IMR-90 (cell line): Measurements from ENCODE around the gene GNG11. TPM values are rescaled to one million over a fixed set of nuclear protein-coding genes. Genes with fewer than 3 reads are reported as not detected.

ENCODE experiments used
- ATAC-seq: fragments of 200-7000 bp; cut with Tn5 transposase; 2 replicates; pipeline ENCODE4 v1.9.1; 2020; ENCODE audit warnings: low read depth, mild to moderate bottlenecking, moderate library complexity
- BruUV-seq: library from RNA; stranded (reverse); fragments of 400-500 nt; replicated peaks from 2 replicates; lab custom pipeline; 2021; lab: Mats Ljungman, UMichigan
- CTCF ChIA-PET: fragments of 300-600 bp; formaldehyde crosslinking; extraction: SDS; loops from one replicate; lab custom pipeline; 2021; ENCODE audit warnings: antibody characterized with exemption; lab: Yijun Ruan, JAX
- POLR2A ChIA-PET: fragments of 300-600 bp; sonication (Branson Sonifier 250); formaldehyde crosslinking; loops from one replicate; lab custom pipeline; 2022; ENCODE audit warnings: antibody characterized with exemption; ENCODE audit not compliant: unreplicated experiment; lab: Charles Lee
- DNase-seq: peaks from one replicate; pipeline ENCODE4 v3.0.0; 2013
- H2AFZ ChIP-seq: replicated peaks from 2 replicates; pipeline ENCODE3; 2013; ENCODE audit warnings: low read length, mild to moderate bottlenecking; ENCODE audit not compliant: poor library complexity
- H2AK5ac ChIP-seq: 2 replicates; pipeline ENCODE4 v1.6.1; 2013; ENCODE audit warnings: low read depth, low read length, inconsistent platforms
- H2AK9ac ChIP-seq: replicated peaks from 2 replicates; pipeline ENCODE3; 2013; ENCODE audit warnings: mild to moderate bottlenecking, low read depth, low read length, moderate library complexity; ENCODE audit not compliant: poor library complexity
- H2BK120ac ChIP-seq: 2 replicates; pipeline ENCODE4 v1.6.1; 2013; ENCODE audit warnings: low read depth, low read length, inconsistent platforms
- H2BK15ac ChIP-seq: 3 replicates; pipeline ENCODE4 v1.6.1; 2013; ENCODE audit warnings: low read depth, low read length, inconsistent platforms
- H2BK20ac ChIP-seq: 2 replicates; pipeline ENCODE4 v1.6.1; 2013; ENCODE audit warnings: low read depth, mild to moderate bottlenecking, inconsistent platforms, low read length, moderate library complexity
- H2BK5ac ChIP-seq: 2 replicates; pipeline ENCODE4 v1.6.1; 2013; ENCODE audit warnings: mild to moderate bottlenecking, low read depth, low read length, inconsistent platforms; ENCODE audit not compliant: poor library complexity, severe bottlenecking
- H3K14ac ChIP-seq: replicated peaks from 2 replicates; pipeline ENCODE4 v1.6.1; 2013; ENCODE audit warnings: low read depth, low read length, inconsistent platforms
- H3K18ac ChIP-seq: 2 replicates; pipeline ENCODE4 v1.6.1; 2013; ENCODE audit warnings: low read depth, low read length, control low read depth
- H3K23ac ChIP-seq: 2 replicates; pipeline ENCODE4 v1.6.1; 2013; ENCODE audit warnings: low read depth, low read length, inconsistent platforms
- H3K27ac ChIP-seq: 2 replicates; pipeline ENCODE4 v1.5.1; 2013; ENCODE audit warnings: mild to moderate bottlenecking, control low read depth, low read length; ENCODE audit not compliant: insufficient read depth
- H3K27me3 ChIP-seq: 2 replicates; pipeline ENCODE4 v1.6.1; 2013; ENCODE audit warnings: low read length; ENCODE audit not compliant: control insufficient read depth, insufficient read depth
- H3K36me3 ChIP-seq: 2 replicates; pipeline ENCODE4 v1.6.1; 2013; ENCODE audit warnings: low read length, mixed read lengths; ENCODE audit not compliant: control insufficient read depth, insufficient read depth
- H3K4ac ChIP-seq: 2 replicates; pipeline ENCODE4 v1.6.1; 2013; ENCODE audit warnings: low read depth, low read length, inconsistent platforms
- H3K4me1 ChIP-seq: 2 replicates; pipeline ENCODE4 v1.6.1; 2013; ENCODE audit warnings: low read length, mixed read lengths; ENCODE audit not compliant: control insufficient read depth, insufficient read depth
- H3K4me2 ChIP-seq: 2 replicates; pipeline ENCODE4 v1.6.1; 2013; ENCODE audit warnings: low read depth, mild to moderate bottlenecking, control low read depth, low read length, moderate library complexity
- H3K4me3 ChIP-seq: 2 replicates; pipeline ENCODE4 v1.5.1; 2013; ENCODE audit warnings: low read depth, mild to moderate bottlenecking, control low read depth, low read length, moderate library complexity; ENCODE audit not compliant: insufficient read depth
- H3K56ac ChIP-seq: 2 replicates; pipeline ENCODE4 v1.6.1; 2013; ENCODE audit warnings: low read length, inconsistent platforms; ENCODE audit not compliant: insufficient read depth; ENCODE audit errors: extremely low read depth
- H3K79me1 ChIP-seq, 2 experiments: 2 replicates each; pipeline ENCODE4 v1.6.1; 2013; ENCODE audit warnings: low read length in 2 of 2, inconsistent platforms in 1 of 2, low read depth in 1 of 2
- H3K9ac ChIP-seq: 2 replicates; pipeline ENCODE4 v1.6.1; 2013; ENCODE audit warnings: low read depth, low read length, control low read depth
- H3K9me1 ChIP-seq: 2 replicates; pipeline ENCODE4 v1.6.1; 2013; ENCODE audit warnings: low read length, inconsistent platforms; ENCODE audit not compliant: insufficient read depth
- H3K9me3 ChIP-seq: 2 replicates; pipeline ENCODE4 v1.6.1; 2013; ENCODE audit warnings: low read length; ENCODE audit not compliant: control insufficient read depth, insufficient read depth
- H4K20me1 ChIP-seq: 2 replicates; pipeline ENCODE4 v1.6.1; 2013; ENCODE audit warnings: low read length, inconsistent platforms; ENCODE audit not compliant: insufficient read depth
- H4K5ac ChIP-seq: 2 replicates; pipeline ENCODE4 v1.6.1; 2013; ENCODE audit warnings: mild to moderate bottlenecking, low read depth, low read length, control low read depth
- H4K8ac ChIP-seq, 2 experiments: 2 replicates each; pipeline ENCODE4 v1.6.1; 2013; ENCODE audit warnings: low read depth in 2 of 2, low read length in 2 of 2, control low read depth in 1 of 2, inconsistent platforms in 1 of 2
- H4K91ac ChIP-seq: 2 replicates; pipeline ENCODE4 v1.6.1; 2013; ENCODE audit warnings: low read depth, low read length, inconsistent platforms; ENCODE audit not compliant: insufficient read depth
- CHD1 ChIP-seq: IDR thresholded peaks from 2 replicates; pipeline ENCODE4 v1.6.1; 2012; ENCODE audit warnings: low read depth, low read length, improper control_type of control experiment
- WGBS, 2 experiments: methylation state at CpG; one replicate each; pipeline versions ENCODE4 v1.1.5 to v1.1.7; 2013; ENCODE audit warnings: missing lambda C conversion rate in 2 of 2; ENCODE audit not compliant: insufficient read length in 1 of 2; ENCODE audit errors: extremely low coverage in 2 of 2; 5-methylcytosine and 5-hydroxymethylcytosine counted together
- dilution Hi-C: fragments of 300-500 bp; cut with HindIII; formaldehyde crosslinking; loops from one replicate; pipeline ENCODE4 v1.14.3; 2018; ENCODE audit warnings: low sequenced_read_pairs; ENCODE audit not compliant: unreplicated experiment
- in situ Hi-C: fragments of 300-500 bp; cut with MboI; formaldehyde crosslinking; loops from 3 replicates; pipeline ENCODE4 v1.14.3; 2019; ENCODE audit warnings: low sequenced_read_pairs, inconsistent platforms, mixed read lengths
- intact Hi-C: fragments of 100-400 bp; cut with micrococcal nuclease; formaldehyde crosslinking; loops from 2 replicates; pipeline ENCODE4 v1.10.0; 2022
- polyA plus RNA-seq, 3 experiments: library from polyadenylated mRNA; depleted of rRNA; stranded (reverse); fragments of >200 nt; gene quantifications; 2 replicates each; pipeline ENCODE4 v1.2.3, GENCODE V29; 2012; ENCODE audit warnings: low replicate concordance in 1 of 3
- total RNA-seq: library from RNA; depleted of rRNA; stranded (reverse); fragments of >200 nt; gene quantifications from 2 replicates; pipeline ENCODE4 v1.2.3, GENCODE V29; 2012

Gene GNG11
- total and polyA plus RNA-seq, 2 of the 4 experiments (the other 2 are of a cell fraction) = 6.1 to 10.5 TPM

- Histone ChIP-seq H3K56ac (no peak overlapping the region), H3K36me3 (no peaks in the 10 kb centered on the region), H3K23ac (no peak overlapping the region), H2BK15ac (no peak overlapping the region), H3K9me3 (no peaks in the 10 kb centered on the region), H2AFZ (no peak overlapping the region), H2BK120ac (no peak overlapping the region), H2BK20ac (no peak overlapping the region), H3K4me1 (peaks cover 1% of the 10 kb centered on the region; the same call in 1 of the 2 replicates), H2AK9ac (no peak overlapping the region), H3K18ac (no peak overlapping the region), H3K14ac (no peak overlapping the region), H3K4me3 (no peak overlapping the region), H2AK5ac (no peak overlapping the region), H3K4ac (no peak overlapping the region), H3K79me1 (no peaks in the 10 kb centered on the region), H3K9me1 (no peaks in the 10 kb centered on the region), H3K27ac (no peak overlapping the region), H4K91ac (no peak overlapping the region), H4K5ac (no peak overlapping the region), H3K4me2 (no peak overlapping the region), H3K9ac (no peak overlapping the region), H4K20me1 (no peaks in the 10 kb centered on the region), H3K27me3 (no peaks in the 10 kb centered on the region), H2BK5ac (no peak overlapping the region), H4K8ac (no peak overlapping the region)
- ATAC-seq (no peak), DNase-seq (no peak)
- ChIA-PET POLR2A (no interaction called here), CTCF (no interaction called here)
- dilution Hi-C loops (no loop called here), intact Hi-C loops (no loop called here), in situ Hi-C loops (no loop called here)
- no peak for TF ChIP-seq CHD1
- no TSS peak for BruUV-seq
- WGBS, 2 experiments = no CpG with 5 or more reads among the region's 6 CpGs
Measured at GRCh38 chr7:93972029-93972725, 50.6 kb downstream of the GNG11 start.
